ENCODE measurements around the gene C21orf58.
"Not testable (repeated sequence)": the region's sequence is repeated elsewhere in the genome, so short reads cannot be mapped to it uniquely, and the experiment has no call there.

C21orf58 gene

GRCh38 chr21:46322351-46323226 lies 1.1 kb downstream of the C21orf58 start:
- no peak for DNase-seq

- no peak for DNase-seq
Observed at GRCh38 chr21:46320331-46320801, 3.3 kb downstream of the C21orf58 start.

GRCh38 chr21:46319186-46319585 lies 4.5 kb downstream of the C21orf58 start:
- DNase-seq: no peak

- DNase-seq: no peak
Observed at GRCh38 chr21:46318464-46318845, 5.2 kb downstream of the C21orf58 start.

- no peak for DNase-seq
Observed at GRCh38 chr21:46317710-46318463, 5.8 kb downstream of the C21orf58 start.

- no peak for DNase-seq
Observed at GRCh38 chr21:46316708-46317324, 6.9 kb downstream of the C21orf58 start.

GRCh38 chr21:46314441-46315020 lies 9.1 kb downstream of the C21orf58 start:
- no peak for DNase-seq

GRCh38 chr21:46312949-46313348 lies 10.7 kb downstream of the C21orf58 start:
- DNase-seq: no peak

GRCh38 chr21:46311568-46311967 lies 12.1 kb downstream of the C21orf58 start:
- DNase-seq: no peak

- not testable (repeated sequence) for DNase-seq
Observed at GRCh38 chr21:46310260-46310659, 13.4 kb downstream of the C21orf58 start.

- DNase-seq: no peak
Observed at GRCh38 chr21:46308431-46308830, 15.2 kb downstream of the C21orf58 start.

GRCh38 chr21:46307625-46308024 lies 16.0 kb downstream of the C21orf58 start:
- no peak for DNase-seq

GRCh38 chr21:46304955-46305354 lies 18.7 kb downstream of the C21orf58 start:
- no peak for DNase-seq

- DNase-seq: no peak
Observed at GRCh38 chr21:46304437-46304836, 19.2 kb downstream of the C21orf58 start.

GRCh38 chr21:46301759-46302158 lies 21.9 kb downstream of the C21orf58 start:
- DNase-seq: no peak

- DNase-seq: no peak
Observed at GRCh38 chr21:46299167-46299566, 24.5 kb downstream of the C21orf58 start.

GRCh38 chr21:46297338-46298271 lies 26.1 kb downstream of the C21orf58 start:
- DNase-seq: no peak

- DNase-seq: peak; percentile 43
Observed at GRCh38 chr21:46295996-46296752, 27.5 kb downstream of the C21orf58 start.

- DNase-seq: no peak
Observed at GRCh38 chr21:46295177-46295770, 28.4 kb downstream of the C21orf58 start.

GRCh38 chr21:46294647-46295176 lies 29.0 kb downstream of the C21orf58 start:
- no peak for DNase-seq
